ENCODE results near the gene PTAFR.

PTAFR gene

GRCh38 chr1:28176492-28177470 lies at the start of gene PTAFR:
PTAFR (minus strand) TSS chr1:28176690; CDS start chr1:28151021, 25,669 bp downstream.
- no peak for DNase-seq

- DNase-seq: no peak
These were observed 36.8 kb upstream of the PTAFR start for GRCh38 chr1:28213315-28213714.

- no peak for DNase-seq
These were observed 33.2 kb upstream of the PTAFR start for GRCh38 chr1:28209700-28210099.

- peak; percentile 73 for DNase-seq
These were observed 32.4 kb upstream of the PTAFR start for GRCh38 chr1:28208818-28209441.

- no peak for DNase-seq
These were observed 28.8 kb upstream of the PTAFR start for GRCh38 chr1:28205243-28205642.

- peak; percentile 13 for DNase-seq
These were observed 23.9 kb upstream of the PTAFR start for GRCh38 chr1:28200234-28200873.

- peak; percentile 96 for DNase-seq
These were observed 23.1 kb upstream of the PTAFR start for GRCh38 chr1:28199328-28200233.

GRCh38 chr1:28197682-28198415 lies 21.4 kb upstream of the PTAFR start:
- no peak for DNase-seq

GRCh38 chr1:28196330-28196729 lies 19.8 kb upstream of the PTAFR start:
- no peak for DNase-seq

GRCh38 chr1:28195780-28196179 lies 19.3 kb upstream of the PTAFR start:
- DNase-seq: no peak

GRCh38 chr1:28194326-28195035 lies 18.0 kb upstream of the PTAFR start:
- no peak for DNase-seq

- no peak for DNase-seq
These were observed 17.2 kb upstream of the PTAFR start for GRCh38 chr1:28193701-28194161.

GRCh38 chr1:28190996-28191645 lies 14.6 kb upstream of the PTAFR start:
- DNase-seq: no peak

GRCh38 chr1:28190337-28190979 lies 14.0 kb upstream of the PTAFR start:
- no peak for DNase-seq

GRCh38 chr1:28185071-28185470 lies 8.6 kb upstream of the PTAFR start:
- DNase-seq: no peak

- no peak for DNase-seq
These were observed 4.1 kb upstream of the PTAFR start for GRCh38 chr1:28180306-28181305.

- DNase-seq: no peak
These were observed 2.4 kb upstream of the PTAFR start for GRCh38 chr1:28178690-28179485.

Measured in activated CD4-positive, alpha-beta T cell treated with anti-CD3 and anti-CD28 coated beads, Interleukin-10, Interleukin-2, amounts not matched to agents 100 ng/mL and 50 ng/mL, durations not matched to agents 16 hours and 8 hours (primary cell).